Spleen (tissue), 7 donors: ENCODE data around the gene JAML.

Experiments
- POLR2AphosphoS5 ChIP-seq, 3 donors: sonication (generic); formaldehyde crosslinking; IDR thresholded peaks; one replicate each; pipeline ENCODE4 v1.5.1; 2017; ENCODE audit warnings: antibody characterized with exemption in 3 of 3
- TF ChIP-seq, protein P1 (sequence below), 11 experiments: fragments of 200-600 bp in 7 of 11; fragments of 450-650 bp in 4 of 11; sonication (generic) in 4 of 11; IDR thresholded peaks in 8 of 11; conservative IDR thresholded peaks in 3 of 11; 1 replicate in 7 of 11; 2 replicates in 4 of 11; pipeline versions ENCODE4 v1.4.0 to v1.8.0; 2016 to 2021; ENCODE audit warnings: antibody characterized with exemption in 11 of 11, inconsistent platforms in 4 of 11, mild to moderate bottlenecking in 1 of 11
- donor health status: DM: no; HTN: no; CAD: no; lungs with moderate emphysema.
- donor health status: DM: no; HTN: no; CAD: no.
- donor health status: DM: no; HTN: no; CAD: no.

- TF ChIP-seq POLR2AphosphoS5 (IDR thresholded peaks at IDR 0.05) = no peak
- TF ChIP-seq, protein P1, sequence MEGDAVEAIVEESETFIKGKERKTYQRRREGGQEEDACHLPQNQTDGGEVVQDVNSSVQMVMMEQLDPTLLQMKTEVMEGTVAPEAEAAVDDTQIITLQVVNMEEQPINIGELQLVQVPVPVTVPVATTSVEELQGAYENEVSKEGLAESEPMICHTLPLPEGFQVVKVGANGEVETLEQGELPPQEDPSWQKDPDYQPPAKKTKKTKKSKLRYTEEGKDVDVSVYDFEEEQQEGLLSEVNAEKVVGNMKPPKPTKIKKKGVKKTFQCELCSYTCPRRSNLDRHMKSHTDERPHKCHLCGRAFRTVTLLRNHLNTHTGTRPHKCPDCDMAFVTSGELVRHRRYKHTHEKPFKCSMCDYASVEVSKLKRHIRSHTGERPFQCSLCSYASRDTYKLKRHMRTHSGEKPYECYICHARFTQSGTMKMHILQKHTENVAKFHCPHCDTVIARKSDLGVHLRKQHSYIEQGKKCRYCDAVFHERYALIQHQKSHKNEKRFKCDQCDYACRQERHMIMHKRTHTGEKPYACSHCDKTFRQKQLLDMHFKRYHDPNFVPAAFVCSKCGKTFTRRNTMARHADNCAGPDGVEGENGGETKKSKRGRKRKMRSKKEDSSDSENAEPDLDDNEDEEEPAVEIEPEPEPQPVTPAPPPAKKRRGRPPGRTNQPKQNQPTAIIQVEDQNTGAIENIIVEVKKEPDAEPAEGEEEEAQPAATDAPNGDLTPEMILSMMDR (IDR thresholded peaks at IDR 0.05 in 8 of 11, conservative IDR thresholded peaks at IDR 0.05 in 3 of 11) = no peak
Observed at GRCh38 chr11:118170882-118171268, 53.9 kb downstream of the JAML start.
